SH-SY5Y (cell line): ENCODE measurements around the gene ADAM12.

Experiments used
- GATA2 ChIP-seq: IDR thresholded peaks from 2 replicates; pipeline ENCODE4 v1.6.1; 2011; ENCODE audit warnings: mild to moderate bottlenecking, low read depth, low read length
- GATA3 ChIP-seq: IDR thresholded peaks from 2 replicates; pipeline ENCODE4 v1.6.1; 2011; ENCODE audit warnings: low read depth, mild to moderate bottlenecking, low read length, moderate library complexity

DNA sequence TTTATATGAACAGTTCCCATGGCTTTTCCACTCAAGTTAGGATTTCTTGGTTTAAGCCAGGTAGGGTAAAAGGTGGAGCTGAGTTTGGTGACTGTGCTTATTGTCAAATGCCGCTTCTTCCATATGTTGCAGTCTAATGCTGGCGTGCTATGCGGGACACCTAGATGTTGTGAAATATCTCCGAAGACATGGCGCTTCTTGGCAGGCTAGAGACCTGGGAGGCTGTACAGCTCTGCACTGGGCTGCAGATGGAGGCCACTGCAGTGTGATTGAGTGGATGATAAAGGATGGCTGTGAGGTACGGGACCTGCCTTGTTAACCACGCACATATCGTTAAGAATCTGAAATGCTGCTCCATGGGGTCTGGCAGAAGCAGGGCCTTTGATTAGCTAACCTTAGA lies 383.5 kb downstream of the ADAM12 start:
- no peak for TF ChIP-seq GATA2
- TF ChIP-seq GATA3, result no peak
